Stimulated activated CD8-positive, alpha-beta memory T cell treated with anti-CD3 and anti-CD28 coated beads, Interleukin-12 subunit alpha, Interleukin-12 subunit beta, amount 100 ng/mL, for 1 hour (primary cell): Measurements from ENCODE around the gene ABAT.
"Not testable (repeated sequence)": the region's sequence is repeated elsewhere in the genome, so short reads cannot be mapped to it uniquely, and the experiment has no call there.

ENCODE experiments used
- DNase-seq: peaks from one replicate; pipeline ENCODE4 v3.0.0-alpha.2; 2020; ENCODE audit warnings: low read depth

Gene ABAT

DNA sequence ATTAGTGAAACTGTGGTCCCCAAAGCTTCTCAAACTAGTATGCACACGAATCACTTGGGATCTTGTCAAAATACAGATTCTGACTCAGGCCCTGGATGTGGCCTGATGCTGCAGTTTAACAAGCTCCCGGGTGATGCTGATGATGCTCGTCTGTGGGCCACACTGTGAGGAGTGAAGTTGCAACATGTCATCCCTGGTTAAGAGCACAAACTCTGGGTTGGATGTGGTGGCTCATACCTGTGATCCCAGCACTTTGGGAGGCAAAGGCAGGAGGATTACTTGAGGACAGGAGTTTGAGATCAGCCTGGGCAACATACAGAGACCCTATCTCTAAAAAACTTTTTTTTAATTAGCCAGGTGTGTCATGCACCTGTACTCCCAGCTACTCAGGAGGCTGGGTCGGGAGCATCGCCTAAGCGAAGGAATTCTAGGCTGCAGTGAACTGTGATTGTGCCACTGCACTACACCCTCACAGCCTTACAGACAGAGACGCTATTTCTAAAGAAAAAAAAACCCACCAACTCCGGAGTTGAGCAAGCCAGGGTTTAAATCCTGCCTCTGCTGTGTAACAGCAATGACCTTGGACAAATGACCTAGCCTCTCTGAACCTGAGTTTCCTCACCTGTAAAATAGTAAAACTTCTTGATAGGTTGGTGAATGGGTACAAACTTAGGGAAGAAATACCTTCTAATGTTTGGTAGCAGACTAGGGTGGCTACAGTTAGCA is 24.4 kb upstream of the ABAT start:
- no peak for DNase-seq

DNA sequence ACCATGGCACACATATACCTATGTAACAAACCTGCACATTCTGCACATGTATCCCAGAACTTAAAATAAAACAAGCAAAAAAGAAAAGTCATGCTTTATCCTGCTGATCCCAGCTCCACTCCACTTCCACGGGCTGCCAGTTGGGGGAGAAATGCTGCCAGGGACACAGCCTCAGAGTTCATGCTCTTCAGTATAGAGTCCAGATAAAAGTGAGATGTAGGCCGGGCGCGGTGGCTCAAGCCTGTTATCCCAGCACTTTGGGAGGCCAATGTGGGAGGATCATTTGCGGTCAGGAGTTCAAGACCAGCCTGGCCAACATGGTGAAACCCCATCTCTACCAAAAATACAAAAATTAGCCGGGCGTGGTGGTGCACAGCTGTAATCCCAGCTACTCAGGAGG is 22.5 kb upstream of the ABAT start:
- DNase-seq: not testable (repeated sequence)

- DNase-seq: no peak
Observed at GRCh38 chr16:8655184-8655717, 19.2 kb upstream of the ABAT start.

DNA sequence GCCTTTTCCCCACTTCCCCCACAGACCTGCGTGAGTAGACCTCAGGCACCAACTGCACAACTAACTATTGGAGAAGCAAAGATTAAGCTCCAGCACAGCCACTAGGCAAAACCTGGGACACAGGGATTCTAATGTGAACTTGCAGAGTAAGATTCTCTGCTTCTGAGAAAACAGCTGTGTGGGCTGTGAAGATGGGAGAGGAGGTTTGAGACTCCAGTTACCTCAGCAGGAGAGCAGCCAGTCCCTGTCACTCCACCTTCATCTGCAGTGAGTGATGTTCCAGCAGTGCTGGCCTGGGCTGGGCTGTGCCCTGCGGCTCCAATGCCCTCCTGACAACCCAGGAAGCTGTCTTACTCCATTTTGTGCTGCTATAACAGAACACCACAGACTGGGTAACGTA is 18.0 kb upstream of the ABAT start:
- no peak for DNase-seq

- DNase-seq: no peak
Observed at GRCh38 chr16:8660841-8661301, 13.5 kb upstream of the ABAT start.

- no peak for DNase-seq
Observed at GRCh38 chr16:8661703-8662102, 12.7 kb upstream of the ABAT start.

- no peak for DNase-seq
Observed at GRCh38 chr16:8663192-8664089, 11.0 kb upstream of the ABAT start.

DNA sequence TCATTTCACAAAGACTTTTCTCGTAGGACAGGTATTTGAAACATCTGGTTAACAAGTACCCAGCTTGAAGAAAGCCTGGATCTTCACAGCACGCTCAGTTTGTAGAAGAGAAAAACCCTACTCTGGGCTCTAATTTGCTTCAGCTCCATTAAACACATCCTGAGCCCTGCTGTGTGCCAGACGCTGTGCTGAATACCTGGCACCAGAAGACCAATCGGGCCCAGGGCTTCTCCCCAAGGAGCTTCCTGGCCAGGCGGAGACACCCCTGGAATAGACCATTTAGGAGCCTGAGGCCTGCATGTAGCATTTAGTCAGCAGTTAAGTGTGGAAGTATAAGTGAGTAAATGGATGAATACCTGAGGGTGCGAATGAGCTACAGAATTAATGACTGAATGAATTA is 8.9 kb upstream of the ABAT start:
- no peak for DNase-seq

GRCh38 chr16:8667492-8667891 is 6.9 kb upstream of the ABAT start:
- no peak for DNase-seq

DNA sequence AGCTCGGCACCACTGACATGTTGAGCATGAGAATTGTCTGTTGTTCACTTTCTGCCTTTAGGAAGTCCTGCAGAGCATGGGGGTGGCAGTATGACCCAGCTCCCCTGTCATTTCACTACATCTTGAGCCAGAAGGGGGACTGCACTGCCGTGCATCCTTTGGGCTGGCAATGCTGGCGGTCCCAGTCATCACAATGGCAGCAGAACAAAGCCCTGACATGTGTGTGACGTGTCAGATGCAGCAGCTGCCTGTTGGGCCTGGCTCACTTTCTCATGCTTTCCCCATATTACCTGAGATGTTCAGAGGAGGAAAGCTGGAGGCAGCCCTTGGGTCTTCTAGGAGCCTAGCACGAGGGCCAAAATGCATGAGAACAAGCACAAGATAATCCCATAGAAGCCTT is 6.3 kb upstream of the ABAT start:
- no peak for DNase-seq

GRCh38 chr16:8669481-8669880 is 4.9 kb upstream of the ABAT start:
- no peak for DNase-seq

DNA sequence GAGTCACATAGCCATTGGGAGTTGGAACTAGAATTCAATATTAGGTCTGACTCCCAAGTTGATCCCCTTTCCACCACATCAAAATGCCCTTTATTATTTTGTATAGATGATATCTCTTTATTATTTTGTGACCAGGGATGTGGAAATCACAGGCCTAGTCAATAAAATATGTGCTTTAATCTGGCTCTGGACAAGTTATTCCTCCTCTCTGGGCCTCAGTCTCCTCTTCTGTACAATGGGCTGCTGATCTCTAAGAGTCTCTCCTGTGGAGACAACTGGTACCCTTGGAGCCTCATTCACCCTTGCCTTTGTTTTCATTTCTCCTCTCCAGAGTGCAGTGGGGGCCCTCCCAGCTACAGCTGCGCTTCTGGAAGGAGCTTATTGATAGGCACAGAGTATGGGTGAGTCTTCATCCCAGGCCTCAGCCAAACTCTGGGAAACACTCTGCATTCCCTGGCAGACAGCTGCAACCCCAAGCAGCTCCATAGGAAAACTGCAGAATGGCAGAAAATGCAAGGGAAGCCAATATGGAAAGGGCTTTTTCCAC is 4.3 kb upstream of the ABAT start:
- no peak for DNase-seq

- no peak for DNase-seq
Observed at GRCh38 chr16:8673611-8674412, 605 bp upstream of the ABAT start.

DNA sequence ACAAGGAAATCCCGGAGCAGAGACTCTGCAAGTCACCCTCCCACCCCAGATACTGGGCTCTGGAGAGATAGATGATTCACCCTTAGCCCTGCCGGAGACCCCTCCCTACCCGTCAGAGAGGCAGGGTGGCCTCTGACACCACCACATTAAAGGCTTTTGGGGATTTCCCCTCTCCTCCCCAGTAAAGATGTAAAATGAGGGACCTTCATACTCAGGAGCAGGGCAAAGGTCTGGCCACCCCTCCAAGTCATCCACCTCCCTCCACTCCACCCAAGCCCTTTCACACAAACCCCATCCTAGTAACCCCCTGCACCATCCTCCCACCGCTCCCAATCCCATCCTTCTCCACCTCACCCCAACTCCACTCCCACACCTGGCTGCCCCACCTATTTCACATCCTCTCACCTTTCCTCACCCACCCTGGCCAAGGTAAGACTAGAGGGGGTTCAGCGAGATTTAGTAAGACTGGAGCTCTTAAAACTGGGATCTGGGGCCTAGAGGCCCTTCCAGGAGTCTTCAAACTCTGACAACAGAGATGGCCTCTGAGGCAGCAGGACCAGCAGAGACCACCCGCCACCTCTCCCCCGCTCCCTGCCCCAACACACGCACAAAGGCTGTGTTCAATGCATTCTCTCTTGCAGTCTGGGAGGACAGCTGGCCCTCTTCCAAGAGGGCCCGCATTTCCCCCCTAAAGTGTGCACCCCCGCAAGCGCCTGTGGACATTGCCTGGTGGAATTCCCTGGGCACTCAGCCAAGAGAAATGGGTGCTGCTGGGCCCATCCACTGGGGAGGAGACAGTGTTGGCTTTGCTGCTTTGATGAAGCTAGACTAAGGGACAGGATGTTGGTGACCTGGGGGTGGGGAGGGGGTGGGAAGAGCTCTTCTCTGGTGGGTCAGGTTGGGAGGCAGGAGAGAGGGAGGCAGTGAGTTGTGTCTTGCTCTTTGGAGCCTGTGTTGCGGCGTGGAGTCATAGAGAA is 1.1 kb downstream of the ABAT start:
- DNase-seq: peak; percentile 27

- no peak for DNase-seq
Observed at GRCh38 chr16:8676160-8676547, 1.7 kb downstream of the ABAT start.

DNA sequence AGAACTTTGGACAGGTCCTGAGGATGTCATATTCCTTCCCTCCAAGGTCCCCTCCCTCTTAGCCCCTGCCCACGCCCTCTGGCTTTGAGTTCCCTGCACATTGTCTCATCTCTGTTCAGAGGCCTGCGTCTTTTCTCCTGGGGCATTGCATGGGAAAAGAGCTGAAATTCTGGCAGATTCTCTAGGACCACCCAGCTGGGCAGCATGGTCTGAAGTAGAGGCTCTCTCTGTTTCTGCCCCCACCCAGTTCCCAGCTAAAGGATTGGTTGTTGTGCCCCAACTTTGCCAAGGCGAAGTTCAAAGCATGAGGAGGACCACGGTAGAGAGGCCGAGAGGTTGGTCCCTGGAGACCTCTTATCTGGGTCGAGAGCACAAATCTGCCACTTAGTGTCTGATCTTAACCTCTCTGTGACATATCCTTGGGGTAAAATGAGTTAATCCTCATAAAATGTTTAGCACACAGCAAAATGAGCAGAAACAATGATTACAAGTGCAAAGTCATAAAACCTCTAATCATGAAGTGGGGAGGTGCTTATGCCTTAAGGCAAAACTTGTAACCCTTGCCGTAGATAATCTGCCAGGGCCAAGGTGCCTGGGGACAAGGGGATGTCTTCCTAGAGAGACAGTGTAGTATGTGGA is 2.4 kb downstream of the ABAT start:
- no peak for DNase-seq

GRCh38 chr16:8677481-8677880 is 3.1 kb downstream of the ABAT start:
- no peak for DNase-seq

DNA sequence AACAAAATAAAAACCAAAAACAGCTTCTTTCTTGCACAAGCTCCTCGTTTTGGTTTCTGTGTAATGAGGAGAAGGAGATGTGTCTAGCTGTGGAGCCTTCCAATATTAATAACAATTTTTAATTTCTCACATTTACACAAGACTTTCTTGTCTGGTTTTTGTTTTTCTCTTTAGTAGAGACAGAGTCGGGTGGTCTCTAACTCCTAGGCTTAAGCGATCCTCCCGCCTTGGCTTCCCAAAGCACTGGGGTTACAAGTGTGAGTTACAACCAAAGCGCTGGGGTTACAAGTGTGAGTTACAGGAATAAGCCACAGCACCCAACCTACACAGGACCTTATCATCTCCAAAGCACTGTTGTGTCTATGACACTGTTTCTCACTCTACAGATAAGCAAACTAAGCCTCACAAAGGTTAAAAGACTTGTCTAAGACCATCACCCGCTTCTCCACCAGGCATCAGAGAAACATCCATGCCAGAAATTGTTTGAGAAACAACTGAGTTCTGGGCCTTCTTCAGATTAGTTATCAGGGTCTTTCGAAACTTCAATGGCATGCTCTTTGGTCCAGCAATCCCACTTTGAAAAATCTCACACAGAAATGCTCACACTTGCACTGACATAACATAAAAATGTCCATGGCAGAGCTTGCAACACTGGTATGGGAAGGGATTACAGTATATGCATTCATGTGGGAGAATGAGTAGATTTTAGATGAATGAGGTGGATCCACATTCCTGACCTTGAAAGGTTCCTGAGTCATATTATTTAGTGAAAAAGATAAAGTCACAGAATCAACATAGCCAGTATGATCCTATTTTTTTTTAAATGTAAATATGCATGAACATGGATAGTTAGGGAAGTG is 3.9 kb downstream of the ABAT start:
- no peak for DNase-seq

- DNase-seq: no peak
Observed at GRCh38 chr16:8679151-8679550, 4.7 kb downstream of the ABAT start.
